ENCODE measurements around the gene MAPK8IP3.
"Not testable (repeated sequence)": the region's sequence is repeated elsewhere in the genome, so short reads cannot be mapped to it uniquely, and the experiment has no call there.

MAPK8IP3 gene

DNA sequence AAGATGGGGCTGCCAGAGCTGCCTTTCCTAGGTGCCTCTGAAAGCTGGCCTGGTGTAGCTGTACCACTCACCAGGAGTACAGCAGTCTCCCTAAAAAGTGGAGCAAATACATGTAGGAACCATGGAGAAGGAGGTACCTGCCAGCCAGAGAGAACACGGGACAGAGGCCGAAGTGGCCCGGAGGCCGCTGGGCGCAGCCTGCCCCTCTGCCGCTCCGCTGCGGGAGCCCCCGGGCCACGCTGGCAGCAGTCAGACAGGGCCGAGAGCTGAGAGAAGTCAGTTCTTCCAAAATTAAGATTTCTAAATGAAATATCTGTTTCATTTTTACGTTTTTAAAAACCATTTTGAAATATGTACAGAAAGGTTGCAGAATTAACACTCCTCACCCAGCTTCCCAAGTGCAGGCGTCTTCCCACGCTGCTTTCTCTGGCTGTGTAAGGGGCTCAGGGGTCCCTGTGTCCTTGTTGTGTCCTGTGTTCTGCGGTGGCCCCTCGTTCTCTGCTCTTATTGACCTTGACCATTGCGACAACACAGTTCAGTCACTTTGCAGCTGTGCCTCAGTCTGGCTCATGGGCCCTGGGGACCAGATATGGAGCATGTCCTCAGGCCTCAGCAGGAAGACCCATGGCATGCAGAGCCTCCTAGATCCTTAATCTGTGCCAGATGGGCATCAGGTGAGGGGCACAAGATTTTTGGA, 5.0 kb downstream of the MAPK8IP3 start:
- DNase-seq: no peak

DNA sequence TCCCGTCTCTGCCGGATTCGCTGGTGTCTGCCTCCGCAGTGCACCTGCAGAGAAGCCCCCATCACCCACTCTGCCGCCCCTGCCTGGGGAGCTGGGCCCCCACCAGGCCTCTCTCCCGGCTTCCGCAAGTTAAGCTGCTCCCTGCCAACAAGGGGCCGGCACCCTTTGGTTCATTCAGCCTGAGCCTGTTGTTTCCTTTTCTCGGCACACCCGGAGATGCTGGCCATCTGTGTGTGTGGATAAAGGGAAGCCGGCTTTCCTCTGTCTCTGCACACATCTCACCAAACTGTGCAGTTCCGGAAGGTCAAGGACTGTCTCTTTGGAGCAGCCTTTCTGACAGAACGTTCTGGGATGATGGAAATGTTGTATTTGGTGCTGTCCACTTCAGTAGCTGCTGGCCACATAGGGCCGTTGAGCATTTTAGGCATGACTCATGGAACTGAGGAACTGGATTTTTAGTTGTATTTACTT, 6.8 kb downstream of the MAPK8IP3 start:
- DNase-seq: no peak

DNA sequence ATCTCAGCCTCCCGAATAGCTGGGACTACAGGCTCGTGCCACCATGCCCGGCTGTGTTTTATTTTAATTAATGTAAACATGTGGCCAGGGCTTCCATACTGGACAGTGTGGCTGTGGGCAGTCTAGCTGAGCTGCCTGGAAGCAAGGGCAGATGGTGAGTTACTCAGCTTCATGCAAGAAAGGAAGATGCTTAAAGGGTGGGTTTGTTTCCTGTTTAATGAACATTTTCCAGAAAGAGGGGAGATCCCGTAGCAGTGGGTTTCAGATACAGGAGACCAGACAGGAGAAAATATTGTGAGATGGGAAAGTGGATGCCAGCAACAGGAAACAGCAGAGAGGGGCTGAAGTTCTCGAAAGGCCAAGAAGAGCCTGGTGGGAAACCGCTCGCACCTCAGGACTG, 7.3 kb downstream of the MAPK8IP3 start:
- DNase-seq: no peak

DNA sequence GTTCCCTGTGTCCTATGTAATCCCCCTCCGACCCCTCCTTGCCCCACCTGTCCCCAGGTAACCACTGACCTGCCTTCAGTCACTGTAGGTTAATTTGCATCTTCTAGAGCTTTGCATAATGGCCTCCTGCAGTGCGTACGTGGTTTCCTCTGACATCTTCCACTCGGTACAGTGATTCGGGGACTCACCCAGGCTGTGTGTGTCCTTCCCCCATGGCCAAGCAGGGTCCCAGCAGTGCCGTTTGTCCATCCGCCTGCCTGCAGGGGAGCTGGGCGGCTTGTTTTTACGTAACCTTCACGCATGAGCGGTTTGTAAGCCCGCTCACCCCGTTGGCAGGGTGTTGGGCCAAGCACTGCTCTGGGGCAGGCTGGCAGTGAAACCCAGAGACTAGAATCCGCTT, 7.9 kb downstream of the MAPK8IP3 start:
- no peak for DNase-seq

DNA sequence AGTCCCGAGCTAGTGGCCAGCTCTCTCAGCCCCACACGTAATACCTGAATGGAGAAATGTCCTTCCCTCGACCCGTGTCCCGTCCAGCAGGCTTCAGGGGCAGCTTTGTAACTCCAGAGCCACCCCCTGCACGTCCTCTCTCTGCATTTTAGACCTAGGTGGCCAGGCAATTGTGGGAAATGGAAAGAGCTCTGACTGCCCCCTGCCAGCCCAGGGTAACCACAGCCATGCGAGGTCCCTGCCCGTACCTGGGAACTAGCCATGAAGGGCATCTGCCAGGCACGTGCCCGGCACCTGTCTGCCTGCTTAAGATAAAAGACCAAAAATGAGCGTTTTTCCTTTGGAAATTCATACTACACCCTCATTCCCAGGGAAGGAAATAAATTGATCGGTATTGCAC, 9.2 kb downstream of the MAPK8IP3 start:
- DNase-seq: no peak

DNA sequence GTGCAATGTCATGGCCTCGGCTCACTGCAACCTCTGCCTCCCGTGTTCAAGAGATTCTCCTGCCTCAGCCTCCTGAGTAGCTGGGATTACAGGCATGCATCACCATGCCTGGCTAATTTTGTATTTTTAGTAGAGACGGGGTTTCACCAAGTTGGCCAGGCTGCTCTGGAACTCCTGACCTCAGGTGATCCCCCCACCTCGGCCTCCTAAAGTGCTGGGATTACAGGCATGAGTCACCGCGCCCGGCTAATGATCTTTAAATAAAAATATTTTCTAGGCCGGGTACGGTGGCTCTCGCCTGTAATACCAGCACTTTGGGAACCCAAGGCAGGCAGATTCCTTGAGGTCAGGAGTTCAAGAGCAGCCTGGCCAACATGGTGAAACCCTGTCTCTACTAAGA, 12.2 kb downstream of the MAPK8IP3 start:
- not testable (repeated sequence) for DNase-seq

DNA sequence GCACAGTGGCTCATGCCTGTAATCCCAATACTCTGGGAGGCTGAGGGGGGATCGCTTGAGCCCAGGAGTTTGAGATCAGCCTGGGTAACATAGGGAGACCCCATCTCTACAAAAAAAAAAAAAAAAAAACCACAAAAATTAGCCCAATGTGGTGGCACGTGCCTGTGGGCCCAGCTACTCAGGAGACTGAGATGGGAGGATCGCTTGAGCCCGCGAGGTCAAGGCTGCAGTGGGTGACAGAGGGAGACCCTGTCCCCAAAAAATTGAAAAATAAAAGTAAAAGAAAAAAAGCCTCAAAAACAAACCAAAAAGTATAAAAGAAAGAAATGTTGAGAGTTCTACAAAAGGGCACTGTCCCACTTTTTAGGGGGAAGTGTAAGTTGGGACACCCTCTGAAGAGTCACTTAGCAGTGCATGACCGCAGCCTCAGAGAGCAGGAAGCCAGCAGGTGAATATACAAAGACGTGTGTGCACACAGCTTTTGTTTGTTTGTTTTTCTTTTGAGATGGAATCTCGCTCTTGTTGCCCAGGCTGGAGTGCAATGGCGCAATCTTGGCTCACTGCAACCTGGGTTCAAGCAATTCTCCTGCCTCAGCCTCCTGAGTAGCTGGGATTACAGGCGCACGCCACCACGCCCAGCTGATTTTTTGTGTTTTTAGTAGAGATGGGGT, 13.7 kb downstream of the MAPK8IP3 start:
- not testable (repeated sequence) for DNase-seq

DNA sequence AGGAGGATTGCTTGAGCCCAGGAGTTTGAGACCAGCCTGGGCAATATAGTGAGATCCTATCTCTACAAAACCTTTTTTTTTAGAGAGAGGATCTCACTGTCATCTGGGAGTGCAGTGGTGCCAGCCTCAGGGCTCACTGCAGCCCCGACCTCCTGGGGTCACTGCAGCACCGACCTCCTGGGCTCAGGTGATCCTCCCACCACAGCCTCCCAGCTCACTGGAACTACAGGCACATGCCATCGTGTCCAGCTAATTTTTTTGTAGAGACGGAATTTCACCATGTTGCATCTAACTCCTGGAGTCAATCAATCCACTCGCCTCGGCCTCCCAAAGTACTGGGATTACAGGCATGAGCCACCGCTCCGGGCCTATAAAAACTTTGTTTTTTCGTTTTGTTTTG, 15.4 kb downstream of the MAPK8IP3 start:
- no peak for DNase-seq

DNA sequence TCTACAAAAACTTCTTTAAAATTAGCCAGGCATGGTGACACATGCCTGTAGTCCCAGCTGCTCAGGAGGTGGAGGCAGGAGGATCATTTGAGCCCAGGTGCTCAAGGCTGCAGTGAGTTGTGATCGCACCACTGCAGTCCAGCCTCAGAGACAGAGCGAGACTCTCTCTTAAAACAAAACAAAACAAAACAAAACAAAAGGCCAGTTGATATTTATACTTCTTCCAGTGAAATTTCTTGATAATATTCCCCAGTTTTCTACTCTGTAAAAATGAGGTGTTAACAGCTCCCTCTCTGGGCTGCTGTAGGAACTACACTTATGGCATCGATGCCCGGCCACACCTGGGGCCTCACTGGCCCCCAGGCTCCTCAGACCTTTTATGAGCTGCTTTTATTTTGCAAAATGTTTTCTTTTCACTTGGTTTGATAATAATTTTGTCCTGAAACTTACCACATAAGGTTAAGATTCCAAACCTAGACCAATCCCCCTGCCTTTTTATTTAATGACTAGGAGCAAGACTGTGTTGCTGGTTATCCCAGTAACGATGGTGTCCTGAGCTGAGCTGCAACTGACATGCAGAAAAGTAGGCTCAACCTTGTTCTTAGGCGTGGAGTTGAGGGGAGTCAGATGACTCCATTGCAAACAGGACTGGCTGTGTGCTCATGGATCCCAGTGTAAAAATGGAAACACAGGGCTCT, 17.6 kb downstream of the MAPK8IP3 start:
- peak; percentile 18 for DNase-seq

DNA sequence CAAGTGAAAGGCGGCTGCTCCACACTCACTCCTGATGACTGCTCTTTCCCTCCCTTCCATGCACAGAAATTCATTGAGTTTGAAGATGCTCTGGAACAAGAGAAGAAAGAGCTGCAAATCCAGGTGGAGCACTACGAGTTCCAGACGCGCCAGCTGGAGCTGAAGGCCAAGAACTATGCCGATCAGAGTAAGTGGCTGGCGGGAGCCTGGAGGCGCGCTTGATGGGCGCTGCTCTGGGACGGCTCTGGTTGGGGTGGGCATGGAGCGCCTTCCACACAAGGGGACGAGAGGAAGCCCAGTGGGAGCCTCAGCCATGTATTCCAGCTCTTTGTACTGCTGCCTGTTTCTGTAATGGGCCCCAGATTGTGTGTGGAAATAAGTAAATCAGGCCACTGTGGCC, 18.5 kb downstream of the MAPK8IP3 start:
- DNase-seq: no peak

DNA sequence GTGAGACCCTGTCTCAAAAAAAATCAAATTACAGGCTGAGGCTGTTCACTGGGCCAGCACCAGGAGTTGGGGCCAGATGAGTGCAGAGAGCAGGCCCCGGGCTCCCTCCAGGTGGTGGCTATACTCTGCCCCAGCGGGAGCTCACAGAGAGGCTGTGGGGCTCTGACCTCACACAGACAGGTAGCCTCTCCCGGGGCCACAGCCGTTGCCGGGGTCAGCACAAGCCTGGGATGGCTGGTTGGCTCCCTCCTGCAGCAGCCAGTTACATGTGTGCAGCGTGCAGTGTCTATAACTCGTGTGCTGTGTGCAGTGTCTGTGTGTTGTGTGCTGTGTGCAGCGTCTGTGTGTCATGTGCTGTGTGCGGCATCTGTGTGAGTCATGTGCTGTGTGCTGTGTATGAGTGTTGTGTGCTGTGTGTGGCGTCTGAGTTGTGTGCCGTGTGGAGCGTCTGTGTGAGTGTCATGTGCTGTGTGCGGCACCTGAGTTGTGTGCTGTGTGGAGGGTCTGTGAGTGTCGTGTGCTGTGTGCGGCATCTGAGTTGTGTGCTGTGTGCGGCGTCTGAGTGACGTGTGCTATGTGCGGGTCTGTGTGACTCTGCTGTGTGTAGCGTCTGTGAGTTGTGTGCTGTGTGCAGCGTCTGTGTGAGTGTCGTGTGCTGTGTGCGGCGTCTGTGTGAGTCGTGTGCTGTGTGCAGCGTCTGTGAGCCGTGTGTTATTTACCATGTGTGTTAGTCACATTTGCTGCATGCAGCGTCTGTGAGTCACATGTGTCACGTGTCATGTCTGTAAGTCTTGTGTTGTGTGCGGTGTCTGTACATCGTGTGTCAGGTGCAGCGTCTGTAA, 20.9 kb downstream of the MAPK8IP3 start:
- DNase-seq: no peak

DNA sequence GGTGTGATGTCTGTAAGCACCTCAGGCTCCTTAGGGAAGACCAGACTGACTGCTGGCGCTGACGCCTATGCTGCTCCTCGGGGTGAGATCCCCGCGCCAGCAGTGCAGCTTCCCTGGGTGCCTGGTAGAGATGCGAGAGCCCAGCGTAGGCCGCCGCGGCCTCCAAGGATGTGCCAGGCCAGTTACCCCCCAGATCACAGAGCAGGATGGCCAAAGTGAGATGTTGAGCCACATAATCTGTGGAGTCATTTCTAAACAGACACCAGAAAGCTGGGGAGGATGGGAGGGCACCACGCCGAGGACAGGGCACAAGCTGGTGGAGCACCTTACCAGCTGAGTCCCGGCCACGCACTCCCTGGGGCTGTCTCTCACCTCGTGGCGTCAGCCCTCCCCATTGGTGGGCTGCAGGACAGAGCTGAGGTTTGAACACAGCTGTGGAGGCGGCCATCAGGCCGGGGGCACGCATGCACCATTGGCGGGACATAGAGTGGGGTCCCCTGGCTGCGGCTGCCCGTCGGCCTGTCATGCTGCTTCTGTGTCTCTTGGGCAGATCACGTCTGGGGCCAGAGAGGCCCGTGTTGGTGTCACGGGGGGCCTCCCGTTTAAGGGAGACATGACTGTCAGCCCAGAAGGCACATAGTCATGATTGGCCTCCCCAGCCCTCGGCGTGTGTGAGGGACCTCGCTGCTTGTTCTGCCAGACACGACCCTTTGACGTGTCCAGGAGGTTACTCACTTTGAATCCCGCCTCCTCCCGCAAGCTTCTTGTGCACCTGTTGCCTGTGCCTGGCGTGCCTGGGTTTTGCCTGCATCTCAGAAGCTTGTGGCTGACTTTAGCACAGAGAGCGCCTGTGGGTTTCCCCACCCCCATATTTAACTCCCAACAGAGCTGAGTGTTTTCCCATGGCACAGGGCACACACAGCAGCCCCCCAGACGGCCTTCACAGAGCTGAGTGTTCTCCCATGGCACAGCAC, 21.9 kb downstream of the MAPK8IP3 start:
- no peak for DNase-seq

DNA sequence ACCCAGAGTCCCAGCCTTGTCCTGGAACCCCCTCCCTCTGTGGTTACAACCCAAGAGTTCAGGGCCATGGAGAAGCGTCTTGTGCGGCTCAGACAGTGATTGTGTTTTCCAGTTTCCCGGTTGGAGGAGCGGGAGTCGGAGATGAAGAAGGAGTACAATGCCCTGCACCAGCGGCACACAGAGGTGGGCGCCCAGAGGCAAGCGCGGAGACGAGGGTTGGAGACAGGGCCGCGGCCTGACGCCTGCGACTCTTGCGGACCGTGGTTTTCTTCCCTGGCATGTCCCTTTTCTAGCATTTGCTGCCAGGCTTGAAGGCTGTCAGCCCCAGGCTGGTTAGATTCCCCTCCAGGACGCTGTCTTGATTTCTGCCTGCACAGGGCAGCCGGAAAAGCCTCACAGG, 23.0 kb downstream of the MAPK8IP3 start:
- no peak for DNase-seq

DNA sequence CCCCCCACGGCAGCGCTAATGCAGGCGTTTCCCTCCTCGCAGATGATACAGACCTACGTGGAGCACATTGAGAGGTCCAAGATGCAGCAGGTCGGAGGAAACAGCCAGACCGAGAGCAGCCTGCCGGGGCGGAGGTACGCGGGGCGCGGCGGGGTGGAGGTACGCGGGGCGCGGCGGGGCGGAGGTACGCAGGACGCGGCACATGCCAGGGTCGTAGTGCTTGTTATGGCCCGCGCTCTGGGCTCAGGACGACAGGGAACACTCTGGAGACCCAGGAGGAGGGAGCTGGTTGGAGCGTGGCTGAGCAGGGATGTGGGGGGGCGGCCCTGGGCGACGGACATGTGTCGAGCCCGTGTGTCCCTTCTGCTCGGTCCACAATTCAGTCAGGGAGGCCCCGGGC, 23.4 kb downstream of the MAPK8IP3 start:
- DNase-seq: no peak

DNA sequence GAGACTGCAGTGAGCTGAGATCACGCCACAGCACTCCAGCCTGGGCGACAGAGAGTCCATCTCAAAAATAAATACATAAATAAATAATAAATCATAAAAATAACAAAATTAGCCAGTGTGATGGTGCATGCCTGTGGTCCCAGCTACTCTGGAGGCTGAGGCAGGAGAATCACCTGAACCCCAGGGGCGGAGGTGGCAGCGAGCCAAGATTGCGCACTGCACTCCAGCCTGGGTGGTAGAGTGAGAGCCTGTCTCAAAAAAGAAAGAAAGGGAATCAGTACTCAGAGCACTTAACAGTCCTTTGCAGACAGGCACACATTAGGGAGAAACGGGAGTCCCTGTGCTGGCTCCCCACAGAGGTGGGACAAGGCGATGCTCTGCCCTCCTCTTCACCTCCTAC, 25.1 kb downstream of the MAPK8IP3 start:
- DNase-seq: no peak

DNA sequence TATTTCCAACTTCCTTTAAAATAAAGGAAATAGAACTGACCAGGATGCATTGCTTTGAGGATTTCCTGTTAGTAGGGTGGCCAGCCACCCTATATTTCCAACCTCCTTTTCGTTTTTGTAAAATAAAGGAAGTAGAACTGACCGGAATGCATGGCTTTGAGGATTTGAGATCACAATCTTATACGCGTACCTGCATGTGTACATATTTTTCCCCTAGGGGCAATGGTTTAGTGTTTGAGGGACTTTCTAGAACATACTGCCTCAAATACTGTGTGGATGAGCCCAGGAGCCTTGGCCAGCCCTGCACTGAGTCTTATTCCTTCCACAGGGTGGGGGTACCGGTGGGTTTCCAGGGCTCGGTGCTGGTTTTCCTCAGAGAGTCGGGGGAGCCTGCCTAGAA, 25.6 kb downstream of the MAPK8IP3 start:
- DNase-seq: no peak

DNA sequence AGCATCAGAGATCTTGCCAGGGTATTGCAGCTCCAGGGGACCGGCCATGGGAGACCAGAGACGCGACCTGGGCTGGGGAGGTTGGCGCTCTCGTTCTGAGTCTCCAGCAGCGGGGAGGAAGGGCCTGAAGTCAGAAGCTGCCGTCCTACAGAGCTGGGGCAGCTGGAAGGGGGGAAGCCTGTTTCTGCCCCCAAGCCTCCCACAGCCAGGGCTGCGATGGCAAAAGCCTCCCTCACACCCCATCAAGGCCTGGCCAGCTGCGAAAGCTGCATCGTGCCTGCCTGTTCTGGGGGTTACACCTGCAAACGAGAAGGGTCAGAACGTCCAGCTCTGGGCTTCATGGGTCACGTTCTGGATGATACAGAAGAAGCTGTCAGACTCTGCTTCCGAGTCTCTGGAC, 26.1 kb downstream of the MAPK8IP3 start:
- no peak for DNase-seq

DNA sequence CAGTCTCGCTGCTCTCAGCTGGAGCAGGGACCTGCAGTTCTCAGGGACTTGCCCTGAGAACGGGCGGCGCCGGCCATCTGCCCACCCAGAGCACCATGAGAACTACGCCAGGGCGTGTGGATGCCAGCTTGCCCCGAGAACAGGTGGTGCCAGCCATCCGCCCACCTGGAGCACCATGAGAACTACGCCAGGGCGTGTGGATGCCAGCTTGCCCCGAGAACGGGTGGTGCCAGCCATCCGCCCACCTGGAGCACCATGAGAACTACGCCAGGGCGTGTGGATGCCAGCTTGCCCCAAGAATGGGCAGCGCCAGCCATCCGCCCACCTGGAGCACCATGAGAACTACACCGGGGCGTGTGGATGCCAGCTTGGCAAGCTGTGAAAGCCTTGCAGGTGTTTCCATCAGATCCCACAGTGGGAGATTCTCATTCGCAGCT, 26.6 kb downstream of the MAPK8IP3 start:
- DNase-seq: not testable (repeated sequence)

DNA sequence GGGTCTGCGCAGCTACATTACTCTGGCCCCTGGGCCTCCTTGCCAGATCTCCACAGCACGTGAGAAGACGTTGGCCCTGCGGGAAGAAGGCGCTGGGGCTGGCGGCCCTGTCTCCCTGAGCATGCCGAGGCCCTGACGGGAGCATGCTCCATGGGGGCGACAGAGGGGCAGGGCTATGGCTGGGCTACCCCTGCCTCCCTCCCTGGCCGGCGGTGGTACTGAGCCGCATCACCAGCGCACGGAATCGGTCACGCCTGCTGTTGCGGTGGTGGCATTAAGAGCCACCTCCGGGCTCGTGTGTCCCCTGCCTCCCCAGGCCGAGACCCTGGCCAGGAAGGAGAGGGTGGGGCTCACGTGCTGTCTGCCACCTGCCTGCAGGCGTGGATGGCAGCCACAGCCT, 28.1 kb downstream of the MAPK8IP3 start:
- DNase-seq: no peak

DNA sequence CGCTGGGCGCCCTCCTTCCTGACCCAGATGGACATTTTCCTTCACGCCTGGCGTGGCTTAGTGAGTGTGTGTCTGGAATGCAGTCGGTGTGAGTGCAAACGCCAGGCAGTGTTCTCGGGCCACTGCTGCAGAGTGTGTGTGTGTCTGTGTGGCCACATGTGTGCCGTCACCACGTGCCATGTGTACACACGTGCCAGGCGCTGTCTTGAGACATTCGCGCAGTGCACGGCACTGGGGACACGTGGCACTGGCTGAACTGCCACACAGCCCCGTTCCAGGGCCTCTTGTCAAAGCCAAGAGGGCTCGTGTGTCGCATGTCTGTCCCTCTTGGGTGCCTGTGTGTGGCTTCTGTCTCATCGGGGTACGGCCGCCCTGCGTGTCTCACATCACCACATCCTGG, 28.8 kb downstream of the MAPK8IP3 start:
- DNase-seq: no peak

DNA sequence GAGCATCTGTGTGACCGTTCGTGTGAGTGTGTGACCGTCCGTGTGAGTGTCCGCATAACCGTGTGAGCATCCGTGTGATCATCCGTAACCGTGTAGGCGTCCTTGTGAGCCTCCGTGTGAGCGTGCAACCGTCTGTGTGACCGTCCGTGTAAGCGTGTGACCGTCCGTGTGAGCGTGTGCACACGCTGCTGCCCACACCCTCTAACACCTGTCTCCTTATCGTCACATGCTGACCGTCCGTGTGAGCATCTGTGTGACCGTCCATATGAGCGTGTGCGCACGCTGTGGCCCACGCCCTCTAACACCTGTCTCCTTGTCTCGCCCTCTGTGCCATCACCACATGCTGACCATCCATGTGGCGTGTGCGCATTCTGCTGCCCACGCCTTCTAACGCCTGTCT, 34.2 kb downstream of the MAPK8IP3 start:
- DNase-seq: no peak

Measured in AML-193 (cell line).